ENCODE results near the gene MRFAP1L1. TPM values are rescaled to one million over a fixed set of nuclear protein-coding genes. Genes with fewer than 3 reads are reported as not detected.
A peak's percentile ranks its signal among the peaks of the same experiment; 100 is the strongest.

The MRFAP1L1 gene
- total and polyA plus RNA-seq, 4 donors: 29.8 to 41.8 (median 30.7) TPM

DNA sequence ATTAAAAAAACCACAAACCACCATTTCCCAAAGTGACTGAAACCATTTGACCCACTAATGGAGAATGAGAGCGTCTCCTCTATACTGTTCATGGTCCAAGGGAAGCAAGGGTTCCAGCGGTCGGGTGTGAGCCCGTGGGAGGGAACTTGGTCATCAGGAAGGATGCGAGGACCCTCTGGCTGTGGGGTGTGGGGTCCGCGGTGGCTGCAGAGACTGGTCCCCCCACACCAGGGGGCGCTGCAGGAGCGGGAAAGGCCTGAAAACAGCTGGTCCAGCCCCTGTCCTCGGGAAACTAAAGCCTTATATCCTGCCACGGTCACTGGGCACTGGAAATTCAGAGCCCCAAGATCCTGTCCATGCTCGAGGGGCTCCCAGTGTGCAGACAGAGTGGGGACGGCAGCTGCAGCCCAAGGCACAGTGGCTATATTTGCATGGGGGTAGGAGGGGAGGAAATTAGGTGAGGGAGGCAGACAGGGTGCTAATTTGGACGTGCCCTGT is 10.6 kb upstream of the MRFAP1L1 start:
- WGBS: 6% methylated on average over 14 of the region's 14 CpGs
- H3K4me3 ChIP-seq (ENCODE audit: low read depth in 1 of 3, low read length in 3 of 3): no peak overlapping the region
- TF ChIP-seq RAD21 (IDR thresholded peaks at IDR 0.05): peak; percentile 98 to 99
- TF ChIP-seq TAF1 (conservative IDR thresholded peaks at IDR 0.05): no peak
- TF ChIP-seq, protein P1, sequence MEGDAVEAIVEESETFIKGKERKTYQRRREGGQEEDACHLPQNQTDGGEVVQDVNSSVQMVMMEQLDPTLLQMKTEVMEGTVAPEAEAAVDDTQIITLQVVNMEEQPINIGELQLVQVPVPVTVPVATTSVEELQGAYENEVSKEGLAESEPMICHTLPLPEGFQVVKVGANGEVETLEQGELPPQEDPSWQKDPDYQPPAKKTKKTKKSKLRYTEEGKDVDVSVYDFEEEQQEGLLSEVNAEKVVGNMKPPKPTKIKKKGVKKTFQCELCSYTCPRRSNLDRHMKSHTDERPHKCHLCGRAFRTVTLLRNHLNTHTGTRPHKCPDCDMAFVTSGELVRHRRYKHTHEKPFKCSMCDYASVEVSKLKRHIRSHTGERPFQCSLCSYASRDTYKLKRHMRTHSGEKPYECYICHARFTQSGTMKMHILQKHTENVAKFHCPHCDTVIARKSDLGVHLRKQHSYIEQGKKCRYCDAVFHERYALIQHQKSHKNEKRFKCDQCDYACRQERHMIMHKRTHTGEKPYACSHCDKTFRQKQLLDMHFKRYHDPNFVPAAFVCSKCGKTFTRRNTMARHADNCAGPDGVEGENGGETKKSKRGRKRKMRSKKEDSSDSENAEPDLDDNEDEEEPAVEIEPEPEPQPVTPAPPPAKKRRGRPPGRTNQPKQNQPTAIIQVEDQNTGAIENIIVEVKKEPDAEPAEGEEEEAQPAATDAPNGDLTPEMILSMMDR (IDR thresholded peaks at IDR 0.05; ENCODE audit: low read depth, low read length, missing input control): peak; percentile 87
- H3K9me3 ChIP-seq (ENCODE audit: control insufficient read depth in 4 of 4, low read length in 3 of 4): no peaks in the 10 kb centered on the region
- peaks cover 0 to 26% (median 14%) of the 10 kb centered on the region in 4 donors for H3K4me1 ChIP-seq (ENCODE audit: control insufficient read depth in 4 of 4, insufficient read depth in 4 of 4, low read length in 3 of 4)
- no peak overlapping the region for H3K27ac ChIP-seq (ENCODE audit: low read depth in 1 of 2, low read length in 2 of 2)
- H3K27me3 ChIP-seq (ENCODE audit: control insufficient read depth in 4 of 4, insufficient read depth in 4 of 4, low read length in 3 of 4): no peaks in the 10 kb centered on the region
- H3K36me3 ChIP-seq (ENCODE audit: control insufficient read depth in 4 of 4, insufficient read depth in 3 of 4, low read depth in 1 of 4, low read length in 3 of 4): no peaks in the 10 kb centered on the region
- peak; percentile 95 for DNase-seq (ENCODE audit: low spot score)
- no peak overlapping the region for H3K9ac ChIP-seq (ENCODE audit: low read depth in 1 of 2, low read length in 2 of 2)

DNA sequence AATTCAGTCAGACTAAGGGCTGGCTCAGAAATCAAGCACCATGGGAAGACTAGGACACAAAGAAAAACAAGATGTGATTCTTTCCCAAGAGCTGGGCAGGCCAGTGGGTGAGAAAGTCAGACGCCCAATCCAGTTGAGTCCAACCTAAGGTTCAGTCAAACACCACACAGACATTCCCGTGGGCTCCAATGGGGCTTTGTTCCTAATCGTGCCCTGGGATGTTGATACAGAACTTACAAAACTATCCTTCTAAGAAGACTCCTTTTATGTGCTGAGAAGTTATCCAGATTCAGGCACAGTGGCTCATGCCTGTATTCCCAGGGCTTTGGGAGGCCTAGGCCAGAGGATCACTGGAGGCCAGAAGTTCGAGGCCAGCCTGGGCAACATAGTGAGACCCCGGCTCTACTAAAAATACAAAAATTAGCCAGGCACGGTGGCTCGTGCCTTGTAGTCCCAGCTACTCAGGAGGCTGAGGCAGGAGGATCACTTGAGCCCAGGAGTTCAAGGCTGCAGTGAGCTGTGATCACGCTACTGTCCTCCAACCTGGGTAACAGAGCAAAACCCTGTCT is 10.0 kb upstream of the MRFAP1L1 start:
- no peak for DNase-seq (ENCODE audit: low spot score)
- no peaks in the 10 kb centered on the region for H3K9me3 ChIP-seq (ENCODE audit: control insufficient read depth in 4 of 4, low read length in 3 of 4)
- H3K27me3 ChIP-seq (ENCODE audit: control insufficient read depth in 4 of 4, insufficient read depth in 4 of 4, low read length in 3 of 4): no peaks in the 10 kb centered on the region
- WGBS: 64% methylated on average over 8 of the region's 8 CpGs
- no peak overlapping the region for H3K27ac ChIP-seq (ENCODE audit: low read depth in 1 of 2, low read length in 2 of 2)
- H3K9ac ChIP-seq (ENCODE audit: low read depth in 1 of 2, low read length in 2 of 2): no peak overlapping the region
- H3K4me3 ChIP-seq (ENCODE audit: low read depth in 1 of 3, low read length in 3 of 3): no peak overlapping the region
- H3K36me3 ChIP-seq (ENCODE audit: control insufficient read depth in 4 of 4, insufficient read depth in 3 of 4, low read depth in 1 of 4, low read length in 3 of 4): no peaks in the 10 kb centered on the region
- no peak for TF ChIP-seq EGR1 (IDR thresholded peaks at IDR 0.05; ENCODE audit: low read depth in 2 of 2)
- no peak for TF ChIP-seq NR2F2 (IDR thresholded peaks at IDR 0.05)
- TF ChIP-seq, protein P2, sequence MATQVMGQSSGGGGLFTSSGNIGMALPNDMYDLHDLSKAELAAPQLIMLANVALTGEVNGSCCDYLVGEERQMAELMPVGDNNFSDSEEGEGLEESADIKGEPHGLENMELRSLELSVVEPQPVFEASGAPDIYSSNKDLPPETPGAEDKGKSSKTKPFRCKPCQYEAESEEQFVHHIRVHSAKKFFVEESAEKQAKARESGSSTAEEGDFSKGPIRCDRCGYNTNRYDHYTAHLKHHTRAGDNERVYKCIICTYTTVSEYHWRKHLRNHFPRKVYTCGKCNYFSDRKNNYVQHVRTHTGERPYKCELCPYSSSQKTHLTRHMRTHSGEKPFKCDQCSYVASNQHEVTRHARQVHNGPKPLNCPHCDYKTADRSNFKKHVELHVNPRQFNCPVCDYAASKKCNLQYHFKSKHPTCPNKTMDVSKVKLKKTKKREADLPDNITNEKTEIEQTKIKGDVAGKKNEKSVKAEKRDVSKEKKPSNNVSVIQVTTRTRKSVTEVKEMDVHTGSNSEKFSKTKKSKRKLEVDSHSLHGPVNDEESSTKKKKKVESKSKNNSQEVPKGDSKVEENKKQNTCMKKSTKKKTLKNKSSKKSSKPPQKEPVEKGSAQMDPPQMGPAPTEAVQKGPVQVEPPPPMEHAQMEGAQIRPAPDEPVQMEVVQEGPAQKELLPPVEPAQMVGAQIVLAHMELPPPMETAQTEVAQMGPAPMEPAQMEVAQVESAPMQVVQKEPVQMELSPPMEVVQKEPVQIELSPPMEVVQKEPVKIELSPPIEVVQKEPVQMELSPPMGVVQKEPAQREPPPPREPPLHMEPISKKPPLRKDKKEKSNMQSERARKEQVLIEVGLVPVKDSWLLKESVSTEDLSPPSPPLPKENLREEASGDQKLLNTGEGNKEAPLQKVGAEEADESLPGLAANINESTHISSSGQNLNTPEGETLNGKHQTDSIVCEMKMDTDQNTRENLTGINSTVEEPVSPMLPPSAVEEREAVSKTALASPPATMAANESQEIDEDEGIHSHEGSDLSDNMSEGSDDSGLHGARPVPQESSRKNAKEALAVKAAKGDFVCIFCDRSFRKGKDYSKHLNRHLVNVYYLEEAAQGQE (IDR thresholded peaks at IDR 0.05): no peak
- no peak for TF ChIP-seq RXRA (IDR thresholded peaks at IDR 0.05)
- TF ChIP-seq, protein P3, sequence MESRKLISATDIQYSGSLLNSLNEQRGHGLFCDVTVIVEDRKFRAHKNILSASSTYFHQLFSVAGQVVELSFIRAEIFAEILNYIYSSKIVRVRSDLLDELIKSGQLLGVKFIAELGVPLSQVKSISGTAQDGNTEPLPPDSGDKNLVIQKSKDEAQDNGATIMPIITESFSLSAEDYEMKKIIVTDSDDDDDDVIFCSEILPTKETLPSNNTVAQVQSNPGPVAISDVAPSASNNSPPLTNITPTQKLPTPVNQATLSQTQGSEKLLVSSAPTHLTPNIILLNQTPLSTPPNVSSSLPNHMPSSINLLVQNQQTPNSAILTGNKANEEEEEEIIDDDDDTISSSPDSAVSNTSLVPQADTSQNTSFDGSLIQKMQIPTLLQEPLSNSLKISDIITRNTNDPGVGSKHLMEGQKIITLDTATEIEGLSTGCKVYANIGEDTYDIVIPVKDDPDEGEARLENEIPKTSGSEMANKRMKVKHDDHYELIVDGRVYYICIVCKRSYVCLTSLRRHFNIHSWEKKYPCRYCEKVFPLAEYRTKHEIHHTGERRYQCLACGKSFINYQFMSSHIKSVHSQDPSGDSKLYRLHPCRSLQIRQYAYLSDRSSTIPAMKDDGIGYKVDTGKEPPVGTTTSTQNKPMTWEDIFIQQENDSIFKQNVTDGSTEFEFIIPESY (IDR thresholded peaks at IDR 0.05): no peak
- TF ChIP-seq, protein P4, sequence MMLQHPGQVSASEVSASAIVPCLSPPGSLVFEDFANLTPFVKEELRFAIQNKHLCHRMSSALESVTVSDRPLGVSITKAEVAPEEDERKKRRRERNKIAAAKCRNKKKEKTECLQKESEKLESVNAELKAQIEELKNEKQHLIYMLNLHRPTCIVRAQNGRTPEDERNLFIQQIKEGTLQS (IDR thresholded peaks at IDR 0.05): no peak
- no peak for TF ChIP-seq RAD21 (IDR thresholded peaks at IDR 0.05)
- TF ChIP-seq, protein P5, sequence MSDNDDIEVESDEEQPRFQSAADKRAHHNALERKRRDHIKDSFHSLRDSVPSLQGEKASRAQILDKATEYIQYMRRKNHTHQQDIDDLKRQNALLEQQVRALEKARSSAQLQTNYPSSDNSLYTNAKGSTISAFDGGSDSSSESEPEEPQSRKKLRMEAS (IDR thresholded peaks at IDR 0.05): no peak
- no peak for TF ChIP-seq GABPA (IDR thresholded peaks at IDR 0.05 in 1 of 2, conservative IDR thresholded peaks at IDR 0.05 in 1 of 2)
- TF ChIP-seq JUND (IDR thresholded peaks at IDR 0.05): no peak
- no peak for TF ChIP-seq HNF4G (IDR thresholded peaks at IDR 0.05)
- TF ChIP-seq FOXA1 (IDR thresholded peaks at IDR 0.05): no peak
- TF ChIP-seq, protein P1 (IDR thresholded peaks at IDR 0.05; ENCODE audit: low read depth, low read length, missing input control): no peak
- TF ChIP-seq SP1 (IDR thresholded peaks at IDR 0.05): no peak
- TF ChIP-seq YY1 (IDR thresholded peaks at IDR 0.05): no peak
- no peak for TF ChIP-seq TAF1 (conservative IDR thresholded peaks at IDR 0.05)
- peaks cover 0 to 26% (median 15%) of the 10 kb centered on the region in 4 donors for H3K4me1 ChIP-seq (ENCODE audit: control insufficient read depth in 4 of 4, insufficient read depth in 4 of 4, low read length in 3 of 4)
